Measurements from ENCODE around the gene TUBB4B. TPM values are rescaled to one million over a fixed set of nuclear protein-coding genes. Genes with fewer than 3 reads are reported as not detected.
"Not testable (repeated sequence)": the region's sequence is repeated elsewhere in the genome, so short reads cannot be mapped to it uniquely, and the experiment has no call there.

Gene TUBB4B
- total and polyA plus RNA-seq, 10 donors = 55.1 to 137 (median 103) TPM

GRCh38 chr9:137236238-137236935, 4.7 kb upstream of the TUBB4B start:
- H3K4me3 ChIP-seq = peak overlapping the region in 4 of 8 donors; percentile 7 to 55 (median 17)
- H3K4me1 ChIP-seq = peaks cover 18 to 67% (median 56%) of the 10 kb centered on the region in 6 donors
- intact Hi-C loops (cut with DNase I; ENCODE audit: low total_unique reads) = no loop called here
- TF ChIP-seq CTCF (IDR thresholded peaks at IDR 0.05 in 8 of 11, conservative IDR thresholded peaks at IDR 0.05 in 3 of 11) (peak; percentile 98 to 100 (median 100)), POLR2A (IDR thresholded peaks at IDR 0.05) (no peak), POLR2AphosphoS5 (IDR thresholded peaks at IDR 0.05) (peak; percentile 48 to 80 (median 67))
- peaks cover 0 to 46% (median 23%) of the 10 kb centered on the region in 7 donors for H3K27me3 ChIP-seq (replicated peaks in 1 of 7)
- H3K36me3 ChIP-seq = no peaks in the 10 kb centered on the region
- peak overlapping the region in 3 of 8 donors; percentile 49 to 75 (median 58) for H3K27ac ChIP-seq
- WGBS, 5 donors = 8 to 13% (median 9%) methylated on average over 10 to 31 of the region's 31 CpGs
- peak; percentile 97 for DNase-seq
- H3K9me3 ChIP-seq = no peaks in the 10 kb centered on the region

GRCh38 chr9:137236936-137237421, 4.1 kb upstream of the TUBB4B start:
- TF ChIP-seq POLR2A (IDR thresholded peaks at IDR 0.05) (no peak), POLR2AphosphoS5 (IDR thresholded peaks at IDR 0.05) (no peak), CTCF (IDR thresholded peaks at IDR 0.05 in 8 of 11, conservative IDR thresholded peaks at IDR 0.05 in 3 of 11) (no peak)
- peak overlapping the region in 4 of 8 donors; percentile 7 to 55 (median 17) for H3K4me3 ChIP-seq
- WGBS, 5 donors = 24 to 40% (median 37%) methylated on average over 2 to 11 of the region's 11 CpGs
- peaks cover 20 to 71% (median 59%) of the 10 kb centered on the region in 6 donors for H3K4me1 ChIP-seq
- H3K36me3 ChIP-seq = peaks cover 0 to 3% (median under 1%) of the 10 kb centered on the region in 6 donors
- intact Hi-C loops (cut with DNase I; ENCODE audit: low total_unique reads) = no loop called here
- H3K9me3 ChIP-seq = no peaks in the 10 kb centered on the region
- H3K27me3 ChIP-seq (replicated peaks in 1 of 7) = peaks cover 0 to 40% (median 20%) of the 10 kb centered on the region in 7 donors
- H3K27ac ChIP-seq = peak overlapping the region in 3 of 8 donors; percentile 49 to 75 (median 58)
- DNase-seq = no peak

GRCh38 chr9:137237759-137238726, 3.0 kb upstream of the TUBB4B start:
- WGBS, 5 donors = 81 to 88% (median 83%) methylated on average over 8 to 13 of the region's 13 CpGs
- Histone ChIP-seq H3K4me1 (peaks cover 30 to 82% (median 70%) of the 10 kb centered on the region in 6 donors), H3K27ac (no peak overlapping the region), H3K9me3 (no peaks in the 10 kb centered on the region), H3K4me3 (no peak overlapping the region), H3K36me3 (peaks cover 0 to 14% (median 10%) of the 10 kb centered on the region in 6 donors), H3K27me3 (replicated peaks in 1 of 7) (peaks cover 0 to 29% (median 14%) of the 10 kb centered on the region in 7 donors)
- intact Hi-C loops (cut with DNase I; ENCODE audit: low total_unique reads) = no loop called here
- no peak for DNase-seq
- TF ChIP-seq POLR2AphosphoS5 (IDR thresholded peaks at IDR 0.05) (no peak), CTCF (IDR thresholded peaks at IDR 0.05 in 8 of 11, conservative IDR thresholded peaks at IDR 0.05 in 3 of 11) (no peak), POLR2A (IDR thresholded peaks at IDR 0.05) (no peak)

DNA sequence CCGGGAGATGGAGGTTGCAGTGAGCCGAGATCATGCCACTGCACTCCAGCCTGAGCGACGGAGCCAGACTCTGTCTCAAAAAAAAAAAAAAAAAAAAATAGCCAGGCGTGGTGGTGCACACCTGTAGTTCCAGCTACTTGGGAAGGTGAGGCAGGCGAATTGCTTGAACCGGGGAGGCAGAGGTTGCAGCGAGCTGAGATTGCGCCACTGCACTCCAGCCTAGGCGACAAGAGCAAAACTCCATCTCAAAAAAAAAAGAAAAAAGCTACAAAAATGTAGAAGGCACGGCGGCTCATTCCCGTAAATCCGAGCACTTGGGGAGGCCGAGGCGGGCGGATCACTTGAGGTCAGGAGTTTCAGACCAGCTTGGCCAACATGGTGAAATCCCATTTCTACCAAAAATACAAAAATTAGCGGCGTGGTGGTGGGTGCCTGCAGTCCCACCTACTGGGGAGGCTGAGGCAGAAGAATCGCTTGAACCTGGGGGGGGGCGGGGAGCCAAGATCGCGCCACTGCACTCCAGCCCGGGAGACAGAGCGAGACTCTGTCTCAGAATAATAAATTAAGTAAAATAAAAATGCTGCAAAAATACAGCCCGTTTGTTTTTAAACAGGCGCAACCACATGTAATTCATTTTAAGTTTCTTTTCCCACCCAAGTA, 1.4 kb upstream of the TUBB4B start:
- 53 to 58% (median 54%) methylated on average over 24 to 27 of the region's 27 CpGs for WGBS, 5 donors
- H3K9me3 ChIP-seq; intact Hi-C loops (cut with DNase I; ENCODE audit: low total_unique reads); DNase-seq: not testable (repeated sequence)
- Histone ChIP-seq H3K27me3 (replicated peaks in 1 of 7) (peaks cover 0 to 13% (median 2%) of the 10 kb centered on the region in 7 donors), H3K4me1 (peaks cover 30 to 90% (median 79%) of the 10 kb centered on the region in 6 donors), H3K27ac (peak overlapping the region; percentile 92 to 99 (median 96)), H3K36me3 (peaks cover 0 to 24% (median 18%) of the 10 kb centered on the region in 6 donors), H3K4me3 (peak overlapping the region; percentile 64 to 94 (median 80))
